Renal cortex interstitium (tissue), 11 donors: ENCODE measurements around the gene ADD2. TPM values are rescaled to one million over a fixed set of nuclear protein-coding genes. Genes with fewer than 3 reads are reported as not detected.

Experiments
- DNase-seq, 11 donors: peaks; one replicate each; pipeline ENCODE4 v3.0.0-alpha.2; 2013; ENCODE audit warnings: low read depth in 9 of 11, low spot score in 4 of 11; ENCODE audit errors: extremely low read depth in 1 of 11
- polyA plus RNA-seq, 3 donors: library from polyadenylated mRNA; unstranded; fragments of 120-200 nt; gene quantifications; one replicate each; pipeline ENCODE4 v1.2.1, GENCODE V29; 2013; ENCODE audit not compliant: insufficient read length in 3 of 3

Gene ADD2
- polyA plus RNA-seq, 3 donors = 6.0 to 8.3 (median 6.2) TPM

DNA sequence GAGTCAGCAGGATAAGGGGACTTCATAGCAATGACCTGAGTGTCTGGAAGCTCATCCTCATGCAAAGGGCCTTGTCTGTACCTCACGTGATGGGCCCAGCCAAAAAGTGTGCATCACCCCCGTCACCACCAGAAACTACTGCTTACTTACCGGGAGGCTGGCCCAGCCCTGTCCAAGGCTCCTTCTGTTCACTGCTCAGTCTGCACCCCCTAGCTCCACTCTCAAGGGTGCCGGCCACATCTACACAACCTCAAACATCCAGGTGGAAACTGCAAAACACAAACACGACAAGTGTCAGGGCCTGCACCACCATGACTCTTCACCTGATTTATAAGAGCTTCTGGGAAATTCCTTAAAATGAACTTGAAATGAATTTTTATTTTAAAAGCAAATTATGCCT is 55.1 kb downstream of the ADD2 start:
- DNase-seq = no peak

DNA sequence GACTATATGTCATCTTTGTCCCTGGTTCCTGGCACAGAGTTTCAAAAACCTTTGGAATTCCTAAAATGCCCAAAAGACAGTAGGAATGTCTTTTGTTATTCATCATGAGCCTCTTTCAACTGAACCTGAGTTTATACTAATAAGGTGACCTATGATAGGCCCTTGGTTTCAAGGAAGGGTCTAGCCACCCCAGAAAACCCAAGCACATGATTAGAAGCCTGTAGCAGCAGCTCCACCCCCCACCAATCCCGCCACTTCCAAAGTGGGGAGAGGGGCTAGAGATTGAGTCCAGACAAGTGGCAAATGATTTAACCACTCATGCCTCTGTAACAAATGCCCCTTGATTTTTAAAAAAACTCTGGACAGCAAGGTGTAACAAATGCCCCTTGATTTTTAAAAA is 56.8 kb downstream of the ADD2 start:
- DNase-seq = no peak

DNA sequence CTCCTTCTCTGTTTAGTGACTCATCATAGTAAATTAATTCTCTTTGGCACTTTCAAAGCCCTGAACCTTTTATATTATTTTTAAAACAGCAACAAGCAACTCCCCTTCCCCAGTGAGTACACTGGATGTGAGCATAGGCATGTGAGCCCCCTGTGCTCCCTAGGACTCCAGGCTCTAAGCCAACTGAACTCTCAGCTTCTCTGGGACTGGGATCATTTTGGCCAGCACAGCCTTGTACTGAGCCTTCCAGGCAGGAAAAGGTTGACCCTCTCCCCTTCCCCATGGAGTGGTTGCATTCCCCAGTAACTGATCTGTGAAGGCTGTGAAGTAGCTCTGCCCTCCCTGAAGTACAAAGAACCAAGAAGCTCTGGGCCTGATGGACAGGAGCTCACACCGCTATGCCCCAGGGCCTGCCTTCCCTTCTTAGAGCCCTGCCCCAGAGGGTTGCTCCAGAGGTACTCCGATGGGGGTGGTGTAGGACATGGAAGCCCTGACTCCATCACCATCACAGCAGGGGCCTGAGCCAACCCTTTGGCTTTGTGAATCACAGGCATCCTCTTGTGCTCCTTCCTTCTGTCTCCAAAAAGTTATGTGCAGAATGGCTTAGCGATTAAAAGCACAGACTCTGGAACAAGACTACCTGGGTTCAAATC is 57.8 kb downstream of the ADD2 start:
- DNase-seq = no peak

GRCh38 chr2:70709275-70710037 is 58.5 kb downstream of the ADD2 start:
- no peak for DNase-seq

- DNase-seq = no peak
Observed at GRCh38 chr2:70708376-70709199, 59.4 kb downstream of the ADD2 start.

GRCh38 chr2:70707706-70708105 is 60.3 kb downstream of the ADD2 start:
- no peak for DNase-seq

GRCh38 chr2:70706026-70706795 is 61.8 kb downstream of the ADD2 start:
- no peak for DNase-seq

DNA sequence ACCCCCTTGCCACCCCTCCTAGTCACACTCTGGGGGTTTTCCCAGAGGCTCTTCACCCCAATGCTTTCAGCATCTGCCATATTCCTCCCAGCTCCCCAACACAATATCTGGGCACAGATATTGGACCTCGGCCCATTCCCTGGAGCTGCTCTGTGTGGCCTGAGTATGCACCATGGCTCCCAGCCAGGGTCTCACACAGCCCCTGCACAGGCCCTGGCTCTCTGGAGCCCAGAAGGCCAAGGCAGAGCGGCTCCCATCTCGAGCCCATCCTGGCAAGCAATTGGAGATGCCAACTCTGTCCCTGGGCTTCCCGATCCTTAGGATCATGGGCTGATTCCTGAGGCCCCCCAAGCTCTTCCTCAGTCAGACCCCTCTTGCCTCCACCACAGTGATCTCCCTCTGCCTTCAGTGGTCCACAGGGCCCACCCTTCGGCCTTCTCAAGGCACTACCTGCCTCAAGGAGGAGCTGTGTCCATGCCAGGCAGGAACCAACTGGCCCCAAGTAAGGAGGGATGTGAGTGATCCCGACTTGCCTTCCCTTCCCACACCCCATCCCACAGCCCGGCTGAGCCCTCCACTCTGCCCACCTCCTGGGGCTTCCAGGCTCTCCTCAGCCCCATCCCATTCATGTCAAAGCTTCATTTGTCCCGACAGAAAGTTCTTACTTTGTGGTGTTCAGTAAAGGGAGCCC is 62.7 kb downstream of the ADD2 start:
- no peak for DNase-seq

- no peak for DNase-seq
Observed at GRCh38 chr2:70703900-70704549, 64.0 kb downstream of the ADD2 start.

GRCh38 chr2:70702711-70703395 is 65.1 kb downstream of the ADD2 start:
- DNase-seq = no peak

GRCh38 chr2:70698847-70699246 is 69.2 kb downstream of the ADD2 start:
- DNase-seq = no peak

DNA sequence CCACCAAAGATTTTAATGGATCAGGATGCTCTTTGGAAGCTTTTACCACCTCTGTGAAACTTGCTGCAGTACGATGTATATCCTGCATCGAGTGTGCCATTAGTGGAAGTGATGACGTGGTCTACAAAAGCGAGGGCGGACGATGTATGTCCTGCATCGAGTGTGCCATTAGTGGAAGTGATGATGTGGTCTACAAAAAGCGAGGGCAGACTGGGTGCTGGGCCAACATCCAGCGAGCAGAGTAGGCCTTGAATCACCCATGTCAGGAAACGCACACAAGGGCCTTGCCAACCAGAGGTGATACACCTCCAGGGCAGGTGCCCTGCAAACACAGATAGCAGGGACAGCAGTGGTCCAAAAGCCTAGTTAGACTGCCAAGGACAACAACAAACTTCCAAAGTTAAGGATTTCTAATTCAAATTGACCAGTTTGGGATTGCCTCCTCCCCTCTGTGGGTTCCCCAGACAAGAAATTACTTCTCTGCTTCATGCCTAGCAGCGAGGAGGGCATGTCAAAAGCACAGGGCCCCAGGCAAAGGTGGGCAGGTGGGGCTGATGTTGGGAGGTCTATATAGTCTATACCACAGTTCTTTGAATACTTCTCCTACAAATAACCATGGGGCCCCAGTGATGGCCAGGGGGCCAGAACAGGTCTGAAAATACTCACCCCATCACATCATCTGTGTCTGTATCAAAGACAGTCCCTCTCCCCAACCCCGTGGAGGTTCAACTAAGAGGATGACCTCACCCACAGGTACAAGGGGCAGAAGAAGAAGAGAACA is 70.2 kb downstream of the ADD2 start:
- no peak for DNase-seq

DNA sequence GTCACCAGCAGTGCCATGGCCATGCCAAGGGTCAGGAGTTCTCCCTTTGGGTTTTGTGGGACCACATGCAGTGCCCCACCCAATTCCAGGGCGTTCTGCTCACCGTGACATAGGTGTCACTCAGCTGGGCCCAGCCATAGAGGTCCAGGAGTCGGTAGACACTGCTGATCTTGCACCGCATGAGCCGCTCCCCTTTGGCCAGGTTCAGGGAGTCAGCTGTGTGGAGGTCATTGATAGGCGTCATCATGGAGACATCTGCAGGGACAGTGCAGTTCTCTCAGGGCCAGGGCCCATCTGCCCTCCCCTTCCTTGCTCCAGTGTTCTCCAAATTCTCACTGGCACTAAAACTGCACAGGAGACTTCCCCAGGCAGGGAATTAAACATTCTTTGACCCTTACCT is 71.9 kb downstream of the ADD2 start:
- no peak for DNase-seq

DNA sequence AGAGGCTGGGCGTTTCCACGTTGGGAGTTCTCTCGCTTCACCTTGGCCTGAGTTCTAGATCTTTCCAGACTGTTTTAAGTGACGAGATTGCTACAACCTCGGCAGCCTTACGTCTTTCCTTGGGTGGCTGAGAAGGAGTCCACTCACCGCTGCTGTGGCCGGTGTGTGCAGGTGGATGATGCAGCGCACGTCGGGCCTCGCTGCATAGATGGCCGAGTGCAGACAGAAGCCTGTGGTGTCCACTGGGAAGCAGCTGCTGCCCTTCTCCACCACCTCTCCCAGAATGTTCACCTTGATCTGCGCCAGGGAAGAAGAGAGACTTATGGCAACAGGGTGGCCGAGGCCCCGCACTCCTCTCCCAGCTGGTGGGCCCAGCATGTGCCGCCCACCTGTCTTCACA is 75.7 kb downstream of the ADD2 start:
- no peak for DNase-seq

DNA sequence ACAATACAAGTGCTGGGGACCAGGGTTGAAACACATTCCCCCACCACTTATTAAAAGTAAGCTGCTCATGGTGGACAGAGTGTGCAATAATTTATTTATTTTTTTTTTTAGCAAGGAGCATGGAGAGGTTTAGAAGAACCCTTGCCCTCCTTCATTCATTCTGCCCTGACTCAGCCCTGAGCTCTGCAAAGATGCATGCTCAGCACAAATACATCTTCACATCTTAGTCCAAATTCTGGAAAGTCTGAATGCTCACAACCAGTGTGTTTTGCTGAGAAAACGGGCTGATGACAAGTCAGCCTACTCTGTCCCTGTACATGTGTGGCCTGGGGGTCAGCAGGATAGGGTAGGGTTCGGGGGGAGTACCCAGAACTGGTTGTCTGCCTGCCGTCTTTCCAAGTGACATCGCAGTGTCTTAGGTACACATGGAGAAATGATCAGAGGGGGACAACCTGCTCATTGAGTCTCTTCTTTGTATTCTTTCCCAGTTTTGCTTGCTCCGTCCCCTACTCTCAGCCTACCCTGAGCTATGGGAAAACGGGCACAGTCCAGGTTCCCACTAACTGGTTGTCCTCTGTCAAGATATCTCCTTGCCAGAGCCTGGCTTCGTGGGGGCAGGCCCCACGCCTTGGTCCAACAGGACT is 76.4 kb downstream of the ADD2 start:
- DNase-seq = no peak

GRCh38 chr2:70690846-70691245 is 77.2 kb downstream of the ADD2 start:
- DNase-seq = no peak

DNA sequence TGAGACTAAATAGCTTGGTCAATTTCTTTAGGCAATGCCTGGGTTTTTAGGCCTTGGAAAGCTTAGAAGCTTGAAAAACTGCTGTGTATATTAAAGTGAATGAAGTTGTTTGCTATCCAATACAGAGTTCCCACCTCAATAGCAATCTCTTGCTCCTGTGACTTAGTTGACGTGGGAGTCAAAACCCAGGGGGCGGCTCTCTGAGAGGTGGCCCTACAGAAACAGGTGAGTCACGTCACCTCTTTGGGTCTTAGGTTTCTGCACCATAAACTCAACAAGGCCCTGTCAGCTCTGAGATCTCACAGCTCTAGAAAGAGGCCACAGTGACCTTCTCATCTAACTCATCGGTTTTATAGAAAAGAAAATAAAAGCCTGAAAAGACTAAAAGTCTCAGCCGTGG is 79.6 kb downstream of the ADD2 start:
- DNase-seq = no peak
